WTC11 (cell line): ENCODE measurements around the gene AMBP. TPM values are rescaled to one million over a fixed set of nuclear protein-coding genes. Genes with fewer than 3 reads are reported as not detected.

ENCODE experiments used
- ATAC-seq: fragments of 200-7000 bp; cut with Tn5 transposase; 2 replicates; pipeline ENCODE4 v1.10.0; 2021; ENCODE audit warnings: mild to moderate bottlenecking, moderate library complexity
- CTCF ChIA-PET: fragments of 300-600 bp; sonication (Branson Sonifier 250); formaldehyde crosslinking; loops from one replicate; lab custom pipeline; 2021; ENCODE audit warnings: antibody characterized with exemption; lab: Charles Lee
- POLR2A ChIA-PET: fragments of 350-600 bp; sonication (Branson Sonifier 250); formaldehyde crosslinking; loops from one replicate; lab custom pipeline; 2021; ENCODE audit warnings: antibody characterized with exemption; lab: Charles Lee
- DNase-seq: peaks from one replicate; pipeline ENCODE4 v3.0.0; 2021; ENCODE audit warnings: low spot score
- H3K27ac Mint-ChIP-seq: 2 replicates; pipeline ENCODE4 v1.8.0; 2021; ENCODE audit warnings: mixed read lengths
- H3K27me3 Mint-ChIP-seq: 2 replicates; pipeline ENCODE4 v1.8.0; 2021; ENCODE audit warnings: low read depth, mild to moderate bottlenecking, moderate library complexity, mixed read lengths
- H3K36me3 Mint-ChIP-seq: 2 replicates; pipeline ENCODE4 v1.8.0; 2021; ENCODE audit warnings: mixed read lengths
- H3K4me1 Mint-ChIP-seq: 2 replicates; pipeline ENCODE4 v1.8.0; 2022; ENCODE audit warnings: mixed read lengths
- H3K4me3 Mint-ChIP-seq: 2 replicates; pipeline ENCODE4 v1.8.0; 2021; ENCODE audit warnings: mild to moderate bottlenecking, moderate library complexity, mixed read lengths
- H3K9me3 Mint-ChIP-seq: 2 replicates; pipeline ENCODE4 v1.8.0; 2021; ENCODE audit warnings: mixed read lengths
- CBFB ChIP-seq: sonication (generic); formaldehyde crosslinking; IDR thresholded peaks from 2 replicates; pipeline ENCODE4 v1.8.1; 2022; ENCODE audit warnings: mild to moderate bottlenecking, low read depth, missing genetic modification reagents
- E2F4 ChIP-seq: sonication (generic); formaldehyde crosslinking; IDR thresholded peaks from 2 replicates; pipeline ENCODE4 v1.8.1; 2022; ENCODE audit warnings: low read depth, mild to moderate bottlenecking, moderate library complexity, missing genetic modification reagents, borderline replicate concordance
- GABPB1 ChIP-seq: sonication (generic); formaldehyde crosslinking; IDR thresholded peaks from 2 replicates; pipeline ENCODE4 v1.8.1; 2023; ENCODE audit warnings: mild to moderate bottlenecking, missing genetic modification reagents
- IRF2 ChIP-seq: sonication (generic); formaldehyde crosslinking; IDR thresholded peaks from 2 replicates; pipeline ENCODE4 v1.8.0; 2022; ENCODE audit warnings: low read depth, missing genetic modification reagents, borderline replicate concordance
- JAZF1 ChIP-seq: fragments of 250-450 bp; sonication (Bioruptor Pico); IDR thresholded peaks from 2 replicates; pipeline ENCODE4 v1.9.0; 2021; ENCODE audit warnings: moderate library complexity, mild to moderate bottlenecking, inconsistent platforms
- KAT7 ChIP-seq: sonication (generic); formaldehyde crosslinking; IDR thresholded peaks from 2 replicates; pipeline ENCODE4 v1.8.1; 2023; ENCODE audit warnings: missing genetic modification reagents, mild to moderate bottlenecking, borderline replicate concordance
- MYBL2 ChIP-seq: sonication (generic); formaldehyde crosslinking; IDR thresholded peaks from 2 replicates; pipeline ENCODE4 v1.8.1; 2023; ENCODE audit warnings: mild to moderate bottlenecking, moderate library complexity, missing genetic modification reagents
- NFYB ChIP-seq: sonication (generic); formaldehyde crosslinking; conservative IDR thresholded peaks from 2 replicates; pipeline ENCODE4 v1.8.0; 2022; ENCODE audit warnings: low read depth, missing genetic modification reagents
- NR1H2 ChIP-seq: sonication (generic); formaldehyde crosslinking; IDR thresholded peaks from 2 replicates; pipeline ENCODE4 v1.9.0; 2021; ENCODE audit warnings: mild to moderate bottlenecking, moderate library complexity, missing genetic modification reagents
- SP1 ChIP-seq: sonication (generic); formaldehyde crosslinking; conservative IDR thresholded peaks from 2 replicates; pipeline ENCODE4 v1.8.1; 2022; ENCODE audit warnings: missing genetic modification reagents
- TP53 ChIP-seq: sonication (generic); formaldehyde crosslinking; IDR thresholded peaks from 2 replicates; pipeline ENCODE4 v1.8.1; 2023; ENCODE audit warnings: mild to moderate bottlenecking, missing genetic modification reagents
- USF2 ChIP-seq: sonication (generic); formaldehyde crosslinking; IDR thresholded peaks from 2 replicates; pipeline ENCODE4 v1.8.1; 2023; ENCODE audit warnings: mild to moderate bottlenecking, missing genetic modification reagents, moderate library complexity
- ZMAT4 ChIP-seq: fragments of 250-450 bp; sonication (Bioruptor Pico); IDR thresholded peaks from 2 replicates; pipeline ENCODE4 v1.9.0; 2021; ENCODE audit warnings: mild to moderate bottlenecking
- ZNF121 ChIP-seq: sonication (generic); formaldehyde crosslinking; IDR thresholded peaks from 2 replicates; pipeline ENCODE4 v1.8.0; 2023; ENCODE audit warnings: missing genetic modification reagents
- ZNF263 ChIP-seq: sonication (generic); formaldehyde crosslinking; IDR thresholded peaks from 2 replicates; pipeline ENCODE4 v1.8.1; 2022; ENCODE audit warnings: low read depth, mild to moderate bottlenecking, moderate library complexity, missing genetic modification reagents
- ZNF317 ChIP-seq: sonication (generic); formaldehyde crosslinking; IDR thresholded peaks from 2 replicates; pipeline ENCODE4 v1.8.1; 2023; ENCODE audit warnings: low read depth, mild to moderate bottlenecking, moderate library complexity, missing genetic modification reagents, borderline replicate concordance
- ZNF396 ChIP-seq: fragments of 250-450 bp; sonication (Bioruptor Pico); IDR thresholded peaks from 2 replicates; pipeline ENCODE4 v1.8.0; 2021; ENCODE audit warnings: mild to moderate bottlenecking, moderate library complexity, borderline replicate concordance
- ZNF425 ChIP-seq: fragments of 250-450 bp; sonication (Bioruptor Pico); conservative IDR thresholded peaks from 2 replicates; pipeline ENCODE4 v1.9.0; 2021; ENCODE audit warnings: mild to moderate bottlenecking
- total RNA-seq: library from RNA; stranded (reverse); gene quantifications from 3 replicates; pipeline ENCODE4 v1.2.3, GENCODE V29; 2021
- TF ChIP-seq, protein P1 (sequence below): sonication (generic); formaldehyde crosslinking; IDR thresholded peaks from 2 replicates; pipeline ENCODE4 v1.8.1; 2023; ENCODE audit warnings: mild to moderate bottlenecking, moderate library complexity, missing genetic modification reagents
- TF ChIP-seq, protein P2 (sequence below): sonication (generic); formaldehyde crosslinking; IDR thresholded peaks from 2 replicates; pipeline ENCODE4 v1.8.1; 2022; ENCODE audit warnings: missing genetic modification reagents, borderline replicate concordance
- TF ChIP-seq, protein P3 (sequence below): sonication (generic); formaldehyde crosslinking; IDR thresholded peaks from 2 replicates; pipeline ENCODE4 v1.8.0; 2023; ENCODE audit warnings: missing genetic modification reagents

Gene AMBP
- total RNA-seq, 1 experiment from 2014 or later, result 3.3 TPM

DNA sequence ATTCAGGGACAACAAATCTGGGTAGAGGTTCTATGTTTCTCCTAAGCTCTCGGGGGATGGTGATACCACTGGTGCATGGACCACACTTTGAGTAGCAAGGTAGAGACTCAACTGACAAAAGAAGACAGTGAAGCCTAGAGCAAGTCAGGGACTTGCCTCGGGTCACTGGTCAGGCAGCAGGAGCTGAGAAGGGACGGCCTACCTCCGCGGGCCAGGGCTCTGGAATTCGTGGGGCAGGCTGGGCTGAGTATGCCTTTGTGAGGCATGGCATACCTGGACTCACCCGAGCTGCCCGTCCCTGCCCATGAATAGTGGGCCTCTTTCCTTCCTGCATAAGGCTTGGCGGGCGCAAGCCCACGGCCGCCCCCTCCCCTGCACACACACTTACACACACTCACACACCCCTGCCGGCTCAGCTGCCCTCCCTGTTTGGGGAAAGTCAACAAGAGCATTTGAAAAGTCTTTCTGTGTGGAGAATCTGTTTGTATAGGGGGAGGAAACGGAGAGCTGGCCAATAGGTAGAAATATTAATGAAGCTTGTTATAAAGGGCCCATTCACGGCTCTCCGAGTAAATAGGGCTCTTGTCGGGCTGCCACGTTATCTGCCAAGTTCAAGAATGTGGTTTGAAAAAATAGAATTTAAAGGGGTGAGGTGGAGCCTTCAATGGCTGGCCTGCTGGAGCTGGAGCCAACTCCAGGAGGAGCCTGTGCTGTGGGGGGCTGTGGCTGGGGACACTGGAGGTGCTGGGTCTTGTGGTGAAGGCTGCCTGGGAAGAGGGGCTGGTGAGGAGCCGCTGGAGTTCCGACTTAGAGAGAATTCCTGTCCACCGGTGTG is 40.1 kb upstream of the AMBP start:
- Mint-ChIP-seq H3K36me3 (no peaks in the 10 kb centered on the region), H3K9me3 (no peaks in the 10 kb centered on the region), H3K27me3 (peaks cover 34% of the 10 kb centered on the region), H3K4me3 (no peak overlapping the region), H3K4me1 (peaks cover 7% of the 10 kb centered on the region; the same call in 1 of the 2 replicates), H3K27ac (no peak overlapping the region)
- ATAC-seq, result peak; percentile 38
- CTCF ChIA-PET, result interaction anchor here (0.6 to 3.0 kb wide), 5 partner anchors 10 to 173 kb away, joined by 3 to 30 read pairs (median 5); partner anchors contain the start of gene COL27A1
- no peak for TF ChIP-seq KAT7 (CRISPR knock-in tag)
- no peak for TF ChIP-seq JAZF1 (CRISPR knock-in tag)
- TF ChIP-seq ZNF263 (CRISPR knock-in tag), result no peak
- no peak for TF ChIP-seq SP1 (CRISPR knock-in tag)
- no peak for TF ChIP-seq CBFB
- TF ChIP-seq GABPB1, result peak; percentile 61; the same call in 1 of the 2 replicates
- TF ChIP-seq ZNF396 (CRISPR knock-in tag), result no peak
- no peak for DNase-seq
- POLR2A ChIA-PET, result no interaction called here

DNA sequence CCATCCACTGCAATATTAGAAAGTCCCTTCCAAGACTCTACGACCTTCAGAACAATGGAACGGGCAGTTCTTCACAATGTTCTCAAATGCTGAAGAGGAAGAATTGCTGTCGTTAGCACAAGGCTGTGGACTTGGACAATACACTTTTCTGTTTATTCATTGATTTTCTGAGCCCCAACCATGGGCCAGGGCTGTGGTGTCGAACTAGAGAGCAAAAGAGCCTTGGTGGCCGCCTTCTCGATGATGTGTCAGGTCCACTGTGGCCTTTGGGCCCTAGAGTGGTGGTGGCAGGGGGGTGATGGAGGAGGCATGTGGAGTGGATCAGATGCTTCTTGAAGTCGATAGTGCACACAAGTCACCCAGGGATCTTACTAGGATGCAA is 39.5 kb upstream of the AMBP start:
- Mint-ChIP-seq H3K36me3 (no peaks in the 10 kb centered on the region), H3K9me3 (no peaks in the 10 kb centered on the region), H3K4me1 (peaks cover 7% of the 10 kb centered on the region; the same call in 1 of the 2 replicates), H3K27ac (no peak overlapping the region), H3K27me3 (peaks cover 39% of the 10 kb centered on the region), H3K4me3 (no peak overlapping the region)
- ChIA-PET POLR2A (no interaction called here), CTCF (interaction anchor here (0.6 to 3.0 kb wide), 4 partner anchors 9 to 173 kb away, joined by 3 to 30 read pairs (median 5); no protein-coding TSS in a partner anchor)
- no peak for DNase-seq
- no peak for ATAC-seq
- no peak for TF ChIP-seq GABPB1
- TF ChIP-seq ZNF396 (CRISPR knock-in tag), result no peak
- TF ChIP-seq MYBL2, result no peak
- TF ChIP-seq TP53 (CRISPR knock-in tag), result no peak
- TF ChIP-seq ZMAT4 (CRISPR knock-in tag), result no peak
- TF ChIP-seq, protein P1, sequence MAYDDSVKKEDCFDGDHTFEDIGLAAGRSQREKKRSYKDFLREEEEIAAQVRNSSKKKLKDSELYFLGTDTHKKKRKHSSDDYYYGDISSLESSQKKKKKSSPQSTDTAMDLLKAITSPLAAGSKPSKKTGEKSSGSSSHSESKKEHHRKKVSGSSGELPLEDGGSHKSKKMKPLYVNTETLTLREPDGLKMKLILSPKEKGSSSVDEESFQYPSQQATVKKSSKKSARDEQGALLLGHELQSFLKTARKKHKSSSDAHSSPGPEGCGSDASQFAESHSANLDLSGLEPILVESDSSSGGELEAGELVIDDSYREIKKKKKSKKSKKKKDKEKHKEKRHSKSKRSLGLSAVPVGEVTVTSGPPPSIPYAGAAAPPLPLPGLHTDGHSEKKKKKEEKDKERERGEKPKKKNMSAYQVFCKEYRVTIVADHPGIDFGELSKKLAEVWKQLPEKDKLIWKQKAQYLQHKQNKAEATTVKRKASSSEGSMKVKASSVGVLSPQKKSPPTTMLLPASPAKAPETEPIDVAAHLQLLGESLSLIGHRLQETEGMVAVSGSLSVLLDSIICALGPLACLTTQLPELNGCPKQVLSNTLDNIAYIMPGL (CRISPR knock-in tag), result no peak
- TF ChIP-seq E2F4, result no peak
- TF ChIP-seq, protein P2, sequence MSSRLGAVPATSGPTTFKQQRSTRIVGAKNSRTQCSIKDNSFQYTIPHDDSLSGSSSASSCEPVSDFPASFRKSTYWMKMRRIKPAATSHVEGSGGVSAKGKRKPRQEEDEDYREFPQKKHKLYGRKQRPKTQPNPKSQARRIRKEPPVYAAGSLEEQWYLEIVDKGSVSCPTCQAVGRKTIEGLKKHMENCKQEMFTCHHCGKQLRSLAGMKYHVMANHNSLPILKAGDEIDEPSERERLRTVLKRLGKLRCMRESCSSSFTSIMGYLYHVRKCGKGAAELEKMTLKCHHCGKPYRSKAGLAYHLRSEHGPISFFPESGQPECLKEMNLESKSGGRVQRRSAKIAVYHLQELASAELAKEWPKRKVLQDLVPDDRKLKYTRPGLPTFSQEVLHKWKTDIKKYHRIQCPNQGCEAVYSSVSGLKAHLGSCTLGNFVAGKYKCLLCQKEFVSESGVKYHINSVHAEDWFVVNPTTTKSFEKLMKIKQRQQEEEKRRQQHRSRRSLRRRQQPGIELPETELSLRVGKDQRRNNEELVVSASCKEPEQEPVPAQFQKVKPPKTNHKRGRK (CRISPR knock-in tag), result no peak
- no peak for TF ChIP-seq USF2
- no peak for TF ChIP-seq IRF2
- no peak for TF ChIP-seq ZNF317 (CRISPR knock-in tag)
- no peak for TF ChIP-seq ZNF425
- TF ChIP-seq, protein P3, sequence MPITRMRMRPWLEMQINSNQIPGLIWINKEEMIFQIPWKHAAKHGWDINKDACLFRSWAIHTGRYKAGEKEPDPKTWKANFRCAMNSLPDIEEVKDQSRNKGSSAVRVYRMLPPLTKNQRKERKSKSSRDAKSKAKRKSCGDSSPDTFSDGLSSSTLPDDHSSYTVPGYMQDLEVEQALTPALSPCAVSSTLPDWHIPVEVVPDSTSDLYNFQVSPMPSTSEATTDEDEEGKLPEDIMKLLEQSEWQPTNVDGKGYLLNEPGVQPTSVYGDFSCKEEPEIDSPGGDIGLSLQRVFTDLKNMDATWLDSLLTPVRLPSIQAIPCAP, result no peak
- no peak for TF ChIP-seq NR1H2 (CRISPR knock-in tag)
- TF ChIP-seq NFYB (CRISPR knock-in tag), result no peak
- TF ChIP-seq ZNF121 (CRISPR knock-in tag), result no peak
